H1 (cell line): ENCODE measurements around the gene SELENOI. TPM values are rescaled to one million over a fixed set of nuclear protein-coding genes. Genes with fewer than 3 reads are reported as not detected.

Experiments used
- RAD21 ChIP-seq, 2 experiments: IDR thresholded peaks in 1 of 2; conservative IDR thresholded peaks in 1 of 2; 2 replicates each; pipeline ENCODE4 v1.6.1; 2011; ENCODE audit warnings: low read depth in 2 of 2, low read length in 2 of 2, improper control_type of control experiment in 1 of 2, inconsistent platforms in 1 of 2, mild to moderate bottlenecking in 1 of 2, moderate library complexity in 1 of 2
- SAP30 ChIP-seq: fragments of 300-600 bp; sonication (generic); IDR thresholded peaks from 2 replicates; pipeline ENCODE4 v1.7.1; 2012; ENCODE audit warnings: low read length, moderate library complexity, mild to moderate bottlenecking, inconsistent platforms; ENCODE audit not compliant: insufficient read depth, insufficient replicate concordance
- SUZ12 ChIP-seq: fragments of 200-600 bp; sonication (generic); IDR thresholded peaks from 2 replicates; pipeline ENCODE4 v1.6.1; 2012; ENCODE audit warnings: mild to moderate bottlenecking, inconsistent platforms, low read length, moderate library complexity, mixed read lengths
- polyA plus RNA-seq, 7 experiments: library from polyadenylated mRNA; depleted of rRNA in 3 of 7; stranded (reverse) in 5 of 7; unstranded in 2 of 7; fragments of >200 nt in 5 of 7; fragments of 200-250 nt in 2 of 7; gene quantifications; 1 replicate in 5 of 7; 2 replicates in 1 of 7; 4 replicates in 1 of 7; pipeline versions ENCODE4 v1.2.1 to v1.2.3, GENCODE V29; 2011 to 2013; ENCODE audit warnings: missing spikeins in 2 of 7, mixed read lengths in 2 of 7
- total RNA-seq: library from RNA; stranded (reverse); fragmentation: NEBNext Ultra II Directional; extraction: Animal tissue kit (Norgen Biotek cat#: 25700); gene quantifications from 2 replicates; pipeline ENCODE4 v1.2.1, GENCODE V29; 2021

SELENOI gene
- total and polyA plus RNA-seq, 2 of the 8 experiments (the other 6 are each of a cell fraction or from before 2014, with no cell fraction given) = 15.9 to 63.8 TPM

DNA sequence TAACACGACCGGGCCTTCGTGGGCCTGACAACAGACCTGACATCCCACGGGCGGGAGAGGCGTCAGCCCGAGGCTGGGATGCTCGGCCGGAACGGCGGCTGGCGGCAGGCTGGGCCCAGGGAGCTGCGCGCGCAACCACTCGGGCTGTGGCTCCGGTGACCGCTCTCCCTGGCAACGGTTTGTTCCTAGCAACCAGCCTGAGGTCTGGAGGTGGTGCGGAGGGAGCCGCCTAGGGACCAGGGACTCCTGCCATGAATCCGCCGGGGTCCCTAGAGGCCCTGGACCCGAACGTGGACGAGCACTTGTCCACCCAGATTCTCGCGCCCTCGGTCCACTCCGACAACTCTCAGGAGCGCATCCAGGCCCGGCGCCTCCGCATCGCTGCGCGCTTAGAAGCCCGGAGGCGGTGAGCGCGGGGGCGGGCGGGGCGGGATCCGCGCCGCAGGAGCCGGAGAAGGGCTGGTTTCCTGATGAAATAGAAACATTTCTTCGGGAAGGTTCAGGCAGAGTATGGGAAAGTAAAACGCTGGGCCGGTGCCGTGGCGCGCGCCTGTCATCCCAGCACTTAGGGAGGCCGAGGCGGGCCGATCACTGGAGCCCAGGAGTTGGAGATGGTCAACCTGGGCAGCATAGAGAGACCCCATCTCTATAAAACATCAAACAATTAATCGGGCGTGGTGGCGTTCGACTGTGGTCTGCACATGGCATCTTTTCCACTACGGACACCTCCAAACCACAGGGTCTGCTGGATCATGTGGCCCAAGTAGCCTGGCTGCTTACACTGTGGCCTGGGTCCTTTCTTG, 56.0 kb downstream of the SELENOI start, which contains the start of gene DRC1 (continued):
- TF ChIP-seq RAD21 (IDR thresholded peaks at IDR 0.05 in 1 of 2, conservative IDR thresholded peaks at IDR 0.05 in 1 of 2; ENCODE audit: low read depth in 2 of 2, low read length in 2 of 2) (0 out of 4 replicates have a peak, but pooled peaks of 1 of the 2 experiments have one; percentile 3), SUZ12 (no peak), SAP30 (peak; percentile 62)
